NOMO-1 treated with dmso at 0.1 percent for 144 hours (cell line): Measurements from ENCODE around the gene SGMS1.
A peak's percentile ranks its signal among the peaks of the same experiment; 100 is the strongest.

Source experiments
- DNase-seq: peaks from one replicate; lab custom pipeline; 2025; ENCODE audit not compliant: unreplicated experiment; lab: John Stamatoyannopoulos, UW

The SGMS1 gene

GRCh38 chr10:50613150-50613549 lies 10.6 kb downstream of the SGMS1 start:
- DNase-seq: no peak

DNA sequence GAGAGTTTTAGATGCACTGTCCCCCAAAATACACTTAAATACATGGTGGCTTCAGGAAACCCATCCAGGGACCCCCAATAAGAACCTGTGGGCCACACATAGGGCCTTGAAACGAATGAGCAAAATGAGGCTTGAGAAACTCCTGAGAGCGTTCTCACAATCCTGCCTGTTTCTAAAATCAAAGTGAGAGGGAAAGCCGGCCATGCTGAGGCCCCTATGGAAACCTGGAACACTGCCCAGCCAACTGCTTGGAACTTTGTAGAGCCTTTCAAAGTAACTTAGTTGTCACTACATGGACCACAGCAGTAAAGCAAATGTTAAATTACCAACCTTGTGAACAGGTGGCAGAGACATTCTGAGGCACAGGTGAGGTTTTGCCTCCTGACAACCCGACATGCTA lies 13.4 kb downstream of the SGMS1 start:
- DNase-seq: no peak

GRCh38 chr10:50607356-50607925 lies 16.3 kb downstream of the SGMS1 start:
- no peak for DNase-seq

DNA sequence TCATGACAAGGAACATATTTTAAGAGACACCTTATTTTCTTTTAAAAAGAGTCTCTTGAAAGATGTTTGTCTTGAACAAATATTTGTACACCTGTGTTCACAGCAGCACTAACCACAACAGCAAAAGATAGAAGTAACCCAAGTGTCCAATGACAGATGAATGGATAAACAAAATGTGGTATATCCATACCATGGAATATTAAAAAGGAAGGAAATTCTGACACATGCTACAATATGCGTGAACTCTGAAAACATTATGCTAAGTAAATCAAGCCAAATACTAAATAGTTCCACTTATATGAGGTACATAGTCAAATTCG lies 17.8 kb downstream of the SGMS1 start:
- DNase-seq: no peak

DNA sequence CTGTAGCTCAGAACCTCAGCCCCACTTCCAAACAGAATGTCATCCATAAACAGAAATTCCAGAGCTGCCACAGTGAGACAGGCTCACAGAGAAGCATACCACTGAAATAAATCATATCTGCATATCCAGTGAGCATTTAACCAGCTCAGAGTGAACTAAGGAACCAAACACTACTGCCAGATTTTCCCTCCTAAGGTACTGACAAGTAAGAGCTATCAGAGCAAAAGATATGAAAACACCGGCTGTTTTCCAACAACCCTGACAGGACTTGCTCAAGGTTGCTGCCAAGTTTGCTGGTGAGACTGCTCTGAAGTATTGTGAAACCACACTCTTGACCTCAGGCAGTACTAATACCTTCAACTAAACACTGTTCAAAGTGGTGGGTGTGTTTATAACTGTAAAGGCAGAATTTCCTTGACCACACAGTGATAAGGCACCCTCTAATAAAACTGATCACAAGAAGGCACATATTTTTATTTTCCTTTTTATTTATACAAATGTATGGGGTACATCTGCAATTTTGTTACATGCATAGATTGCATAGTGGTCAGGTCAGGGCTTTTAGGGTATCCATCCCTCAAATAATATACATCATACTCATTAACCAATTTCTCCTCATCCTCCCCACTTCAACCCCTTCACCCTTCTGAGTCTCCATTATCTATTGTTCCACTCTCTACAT lies 18.3 kb downstream of the SGMS1 start:
- peak; percentile 5 for DNase-seq

- no peak for DNase-seq
Observed at GRCh38 chr10:50604809-50605208, 18.9 kb downstream of the SGMS1 start.

GRCh38 chr10:50604049-50604640 lies 19.6 kb downstream of the SGMS1 start:
- DNase-seq: peak; percentile 49

- no peak for DNase-seq
Observed at GRCh38 chr10:50603151-50603850, 20.5 kb downstream of the SGMS1 start.

- no peak for DNase-seq
Observed at GRCh38 chr10:50601974-50602373, 21.8 kb downstream of the SGMS1 start.

DNA sequence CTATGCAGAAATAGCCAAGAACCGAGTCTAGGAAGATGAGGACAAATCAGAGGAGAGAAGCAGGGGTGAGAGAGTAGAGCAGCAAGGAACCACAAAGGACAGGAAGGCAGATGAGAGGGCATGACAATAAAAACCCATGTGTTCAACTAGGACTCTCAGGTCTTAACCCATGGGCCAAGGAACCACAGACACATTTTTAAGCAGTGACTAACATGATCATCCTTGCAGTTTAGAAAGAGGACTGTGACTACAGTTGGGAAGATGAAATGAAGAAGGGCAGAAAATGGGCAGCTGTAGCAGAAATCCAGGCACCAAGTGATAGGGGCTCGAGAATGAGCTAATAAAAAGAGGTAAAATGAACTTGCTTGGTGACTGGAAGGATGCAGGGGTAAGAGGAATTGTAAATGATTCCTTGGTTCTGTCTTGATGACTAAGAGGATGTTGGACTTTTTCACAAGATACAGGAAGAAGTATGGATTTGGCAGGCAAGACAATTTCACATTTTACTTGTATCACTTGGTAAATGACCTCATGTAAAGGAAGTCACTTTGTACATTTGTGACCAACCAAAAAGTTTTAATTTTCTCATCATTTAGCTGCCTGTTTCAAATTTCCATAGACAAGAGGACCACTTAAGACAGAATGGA lies 22.8 kb downstream of the SGMS1 start:
- DNase-seq: no peak

DNA sequence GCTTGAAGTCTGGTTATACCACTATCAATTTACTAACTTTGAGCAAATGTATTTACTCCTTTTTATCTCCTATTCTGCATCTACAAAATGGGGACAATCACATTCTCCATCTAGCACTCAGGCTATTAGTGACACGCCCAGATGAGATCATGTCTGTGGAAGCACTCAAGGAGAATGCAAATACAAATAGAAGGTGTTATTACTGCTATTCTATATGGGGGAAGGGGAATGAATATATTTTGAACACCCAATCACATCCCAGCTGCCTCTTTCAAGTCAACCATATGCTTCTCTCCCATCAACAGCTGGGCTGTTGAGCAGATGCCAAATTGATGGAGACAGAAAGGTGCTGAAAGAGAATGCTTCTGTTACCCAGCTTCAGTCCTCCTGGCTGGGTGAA lies 23.5 kb downstream of the SGMS1 start:
- DNase-seq: no peak

DNA sequence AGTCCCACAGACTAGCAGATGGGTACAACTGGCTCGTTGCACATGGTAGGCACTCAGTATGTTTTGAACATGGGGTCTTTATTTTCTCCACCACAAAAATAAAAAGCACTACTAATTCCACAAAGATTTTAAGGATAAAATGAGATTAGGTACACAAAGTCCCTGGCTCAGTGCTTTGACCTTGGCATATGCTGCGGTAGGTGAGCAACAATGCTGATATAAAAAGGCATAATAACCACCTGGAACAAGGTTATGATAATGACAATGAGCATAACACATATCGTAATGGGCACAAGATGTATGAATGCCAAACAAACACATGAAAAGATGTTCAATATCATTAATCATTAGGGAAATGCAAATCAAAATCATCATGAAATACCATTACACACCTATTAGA lies 26.9 kb downstream of the SGMS1 start:
- no peak for DNase-seq

- DNase-seq: no peak
Observed at GRCh38 chr10:50596456-50596855, 27.3 kb downstream of the SGMS1 start.

- no peak for DNase-seq
Observed at GRCh38 chr10:50595785-50596184, 28.0 kb downstream of the SGMS1 start.

DNA sequence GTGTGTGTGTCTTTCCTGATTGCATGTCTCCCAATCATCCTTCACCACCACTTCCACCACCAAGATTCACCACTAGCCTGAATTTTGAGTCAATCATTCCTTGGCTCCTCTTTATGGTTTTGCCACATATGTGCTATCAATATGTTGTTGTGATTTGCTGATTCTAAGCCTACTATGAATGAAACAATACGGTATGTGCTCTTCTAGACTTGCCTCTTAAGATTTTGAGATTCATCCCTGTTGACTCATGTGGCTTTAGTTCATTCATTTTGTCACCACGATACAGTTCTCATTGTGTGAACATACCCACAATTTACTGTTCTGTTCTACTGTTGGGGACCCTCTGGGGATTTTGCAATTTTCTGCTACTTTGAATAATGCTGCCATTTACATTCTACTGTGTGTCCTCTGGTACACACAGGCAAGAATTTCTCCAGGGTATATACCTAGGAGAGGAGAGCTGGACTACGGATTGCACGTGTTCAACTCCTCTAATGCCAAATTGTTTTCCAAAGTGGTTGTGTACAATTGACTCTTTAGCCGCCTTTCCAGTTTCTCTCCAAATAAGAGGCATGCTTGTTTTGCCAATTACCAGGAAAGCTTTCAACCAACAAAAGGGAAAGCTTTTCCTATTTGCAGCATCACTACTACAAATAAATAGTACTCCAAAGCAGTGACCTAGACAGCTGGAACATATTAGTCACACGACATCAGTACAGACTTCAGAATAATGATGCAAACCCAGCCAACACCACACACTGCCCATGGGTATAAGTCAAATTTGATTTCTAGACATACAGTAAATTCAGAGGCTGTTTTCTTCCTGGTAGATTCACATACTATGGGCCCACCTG lies 30.0 kb downstream of the SGMS1 start:
- no peak for DNase-seq

DNA sequence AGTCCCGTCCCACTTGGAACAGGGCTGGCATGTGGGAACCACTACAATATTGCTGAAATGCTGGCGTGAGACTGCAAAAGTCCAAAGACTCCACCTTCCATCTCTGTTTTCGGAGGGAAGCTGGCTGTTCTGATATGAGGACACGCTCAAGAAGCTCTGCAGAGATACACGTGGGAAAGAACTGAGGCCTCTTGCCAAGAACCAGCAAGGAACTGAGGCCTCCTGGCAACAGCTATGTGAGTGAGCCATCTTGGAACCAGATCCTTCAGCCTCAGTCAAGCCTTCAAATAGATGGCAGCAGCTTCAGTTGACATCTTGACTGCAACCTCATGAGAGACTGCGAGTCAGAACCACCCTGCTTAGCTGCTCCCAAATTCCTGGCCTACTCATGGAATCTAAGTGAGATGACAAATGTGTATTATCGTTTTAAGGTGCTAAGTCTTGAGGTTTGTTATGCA lies 30.8 kb downstream of the SGMS1 start:
- DNase-seq: no peak

DNA sequence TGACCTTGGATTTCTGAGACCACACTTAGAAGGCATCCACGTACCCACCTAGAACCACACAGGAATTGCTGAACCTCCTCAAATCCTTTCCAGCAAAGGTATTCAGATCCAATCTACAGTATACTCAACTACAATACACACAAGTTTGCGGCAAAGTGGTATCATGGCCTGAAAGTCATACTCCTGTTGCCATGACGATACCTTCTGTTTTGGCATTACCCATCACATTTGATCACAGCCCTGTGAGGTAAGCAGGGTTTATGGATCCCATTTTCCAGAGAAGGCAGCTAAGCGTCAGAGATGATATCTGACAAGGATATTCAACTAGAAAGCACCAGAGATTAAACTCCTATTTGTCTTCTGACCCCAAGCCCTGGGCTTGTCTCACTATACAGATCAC lies 32.8 kb downstream of the SGMS1 start:
- DNase-seq: no peak

DNA sequence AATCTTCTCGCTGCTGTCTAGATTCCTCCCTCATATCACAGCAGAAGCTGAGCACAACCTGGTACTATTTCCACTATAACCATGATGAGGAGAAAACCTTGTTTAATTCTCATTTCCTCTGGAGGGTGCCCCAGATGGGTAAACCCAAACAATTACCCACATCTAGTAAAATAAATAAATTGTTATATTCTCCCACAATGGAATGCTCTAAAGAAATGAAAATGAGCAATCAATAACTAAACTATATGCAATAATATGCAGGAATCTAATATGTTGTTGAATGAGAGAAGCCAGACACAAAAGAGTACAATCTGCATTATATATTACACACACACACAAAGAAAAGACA lies 37.0 kb downstream of the SGMS1 start:
- no peak for DNase-seq

GRCh38 chr10:50585921-50586739 lies 37.6 kb downstream of the SGMS1 start:
- DNase-seq: no peak
